Activated naive CD4-positive, alpha-beta T cell treated with anti-CD3 and anti-CD28 coated beads, Interleukin-2, amount 10 ng/mL, durations not matched to agents 7 days and 5 days (primary cell): ENCODE data around the gene CLDN2.

Experiments
- CTCF ChIA-PET: fragments of 350-600 bp; sonication (Branson Sonifier 250); formaldehyde crosslinking; loops from one replicate; lab custom pipeline; 2021; ENCODE audit warnings: antibody characterized with exemption; lab: Charles Lee
- DNase-seq: peaks from one replicate; pipeline ENCODE4 v3.0.0-alpha.2; 2020
- H3K27ac Mint-ChIP-seq: one replicate; pipeline ENCODE4 v1.8.0; 2021; ENCODE audit warnings: mild to moderate bottlenecking, moderate library complexity, mixed read lengths
- H3K27me3 Mint-ChIP-seq: one replicate; pipeline ENCODE4 v1.8.0; 2021; ENCODE audit warnings: mild to moderate bottlenecking, mixed read lengths
- H3K36me3 Mint-ChIP-seq: one replicate; pipeline ENCODE4 v1.8.0; 2021; ENCODE audit warnings: mixed read lengths
- H3K4me1 Mint-ChIP-seq: one replicate; pipeline ENCODE4 v1.8.0; 2021; ENCODE audit warnings: mixed read lengths
- H3K4me3 Mint-ChIP-seq: one replicate; pipeline ENCODE4 v1.8.0; 2021; ENCODE audit warnings: mild to moderate bottlenecking, moderate library complexity, mixed read lengths
- H3K9me3 Mint-ChIP-seq: one replicate; pipeline ENCODE4 v1.8.0; 2021; ENCODE audit warnings: mixed read lengths

Gene CLDN2

DNA sequence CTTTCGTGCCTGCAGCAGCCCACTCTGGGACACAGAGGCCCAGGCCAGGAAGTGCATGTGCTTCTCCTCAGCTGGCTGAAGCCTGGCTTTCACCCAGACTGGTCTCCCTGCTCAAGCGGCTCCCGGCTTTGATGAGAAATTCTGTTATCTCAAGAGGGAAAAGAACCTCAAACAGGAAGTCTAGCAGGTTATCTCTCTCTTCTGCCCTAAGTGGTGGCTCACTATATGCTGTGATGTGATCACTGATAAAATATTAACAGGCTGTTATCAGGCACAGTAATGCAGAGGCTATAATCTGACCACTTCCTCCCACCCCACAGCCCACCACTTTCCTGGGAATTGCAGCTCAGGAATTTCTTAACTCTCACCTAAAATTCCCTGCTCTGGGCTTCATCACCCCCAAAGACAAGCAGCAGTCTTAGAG lies 13.3 kb downstream of the CLDN2 start:
- H3K4me1 Mint-ChIP-seq: no peaks in the 10 kb centered on the region
- CTCF ChIA-PET: interaction anchor here (0.6 kb wide), 1 partner anchor 36 kb away, joined by 3 read pairs; no protein-coding TSS in a partner anchor
- no peak for DNase-seq
- no peaks in the 10 kb centered on the region for H3K27me3 Mint-ChIP-seq
- H3K4me3 Mint-ChIP-seq: no peak overlapping the region
- no peak overlapping the region for H3K27ac Mint-ChIP-seq
- H3K36me3 Mint-ChIP-seq: no peaks in the 10 kb centered on the region
- no peaks in the 10 kb centered on the region for H3K9me3 Mint-ChIP-seq

- H3K36me3 Mint-ChIP-seq: no peaks in the 10 kb centered on the region
- CTCF ChIA-PET: no interaction called here
- DNase-seq: no peak
Observed at GRCh38 chrX:106935175-106935574, 15.0 kb downstream of the CLDN2 start.

GRCh38 chrX:106936246-106936645 lies 16.0 kb downstream of the CLDN2 start:
- DNase-seq: no peak

More at GRCh38 chrX:106935175-106935574, 15.0 kb downstream of the CLDN2 start:
- Mint-ChIP-seq H3K4me3 (no peak overlapping the region), H3K9me3 (no peaks in the 10 kb centered on the region), H3K4me1 (no peaks in the 10 kb centered on the region), H3K27me3 (no peaks in the 10 kb centered on the region), H3K27ac (no peak overlapping the region)

GRCh38 chrX:106939566-106939965 lies 19.4 kb downstream of the CLDN2 start:
- no peak overlapping the region for H3K27ac Mint-ChIP-seq
- H3K27me3 Mint-ChIP-seq: no peaks in the 10 kb centered on the region
- CTCF ChIA-PET: no interaction called here
- H3K9me3 Mint-ChIP-seq: no peaks in the 10 kb centered on the region
- H3K4me3 Mint-ChIP-seq: no peak overlapping the region
- H3K4me1 Mint-ChIP-seq: no peaks in the 10 kb centered on the region
- DNase-seq: no peak
- H3K36me3 Mint-ChIP-seq: peaks cover 3% of the 10 kb centered on the region

More at GRCh38 chrX:106936246-106936645, 16.0 kb downstream of the CLDN2 start:
- CTCF ChIA-PET: no interaction called here
- no peaks in the 10 kb centered on the region for H3K36me3 Mint-ChIP-seq
- no peaks in the 10 kb centered on the region for H3K27me3 Mint-ChIP-seq
- H3K9me3 Mint-ChIP-seq: no peaks in the 10 kb centered on the region
- H3K4me3 Mint-ChIP-seq: no peak overlapping the region
- no peaks in the 10 kb centered on the region for H3K4me1 Mint-ChIP-seq
- no peak overlapping the region for H3K27ac Mint-ChIP-seq

DNA sequence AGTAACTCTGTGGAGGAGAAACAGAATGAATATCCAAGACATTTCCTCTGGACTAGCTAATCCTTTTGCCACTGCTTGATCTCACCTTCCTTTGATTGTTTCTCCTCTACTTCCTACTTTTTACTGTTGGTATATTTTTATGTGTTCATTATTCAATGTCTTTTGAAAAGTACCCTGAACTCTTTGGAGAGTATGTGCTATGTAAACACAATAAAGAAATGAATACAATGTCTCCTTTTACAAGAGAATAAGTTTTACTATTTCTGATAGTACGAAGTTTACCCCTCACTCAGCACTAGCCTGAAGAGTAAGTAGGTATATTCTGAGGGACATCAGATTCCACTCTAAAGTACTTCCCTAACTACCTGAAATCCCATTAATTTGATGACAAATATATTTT lies 19.9 kb downstream of the CLDN2 start:
- no peak overlapping the region for H3K27ac Mint-ChIP-seq
- CTCF ChIA-PET: no interaction called here
- H3K4me3 Mint-ChIP-seq: no peak overlapping the region

GRCh38 chrX:106946464-106946863 lies 26.3 kb downstream of the CLDN2 start:
- no peaks in the 10 kb centered on the region for H3K9me3 Mint-ChIP-seq
- no peak overlapping the region for H3K4me3 Mint-ChIP-seq
- CTCF ChIA-PET: no interaction called here

More for the DNA sequence above, 19.9 kb downstream of the CLDN2 start:
- no peaks in the 10 kb centered on the region for H3K4me1 Mint-ChIP-seq
- peaks cover 3% of the 10 kb centered on the region for H3K36me3 Mint-ChIP-seq
- no peaks in the 10 kb centered on the region for H3K9me3 Mint-ChIP-seq
- no peaks in the 10 kb centered on the region for H3K27me3 Mint-ChIP-seq
- DNase-seq: no peak

GRCh38 chrX:106948641-106949040 lies 28.4 kb downstream of the CLDN2 start:
- CTCF ChIA-PET: no interaction called here
- Mint-ChIP-seq H3K27ac (no peak overlapping the region), H3K4me1 (no peaks in the 10 kb centered on the region), H3K4me3 (no peak overlapping the region), H3K27me3 (no peaks in the 10 kb centered on the region), H3K36me3 (peaks cover 1% of the 10 kb centered on the region), H3K9me3 (no peaks in the 10 kb centered on the region)
- no peak for DNase-seq

More at GRCh38 chrX:106946464-106946863, 26.3 kb downstream of the CLDN2 start:
- Mint-ChIP-seq H3K27me3 (no peaks in the 10 kb centered on the region), H3K4me1 (no peaks in the 10 kb centered on the region), H3K27ac (no peak overlapping the region), H3K36me3 (peaks cover 4% of the 10 kb centered on the region)
- DNase-seq: no peak

DNA sequence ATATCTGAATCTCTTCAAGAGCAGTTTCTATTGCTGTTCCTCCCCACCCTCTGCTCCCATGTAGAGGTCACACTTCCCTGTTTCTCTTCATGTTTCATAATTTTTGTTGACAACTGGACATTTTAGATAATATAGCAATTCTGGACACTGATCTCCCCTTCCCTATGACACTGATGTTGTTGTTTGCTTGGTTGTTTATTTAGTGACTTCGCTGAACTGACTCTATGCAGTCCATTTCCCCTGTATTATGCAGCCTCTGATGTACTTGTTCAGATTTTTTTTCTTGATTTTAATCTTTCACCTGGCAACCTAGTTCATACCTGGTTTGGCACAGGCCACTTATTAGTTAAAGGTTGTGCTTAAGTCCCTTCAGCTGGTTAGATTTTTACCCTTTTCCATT lies 29.2 kb downstream of the CLDN2 start:
- CTCF ChIA-PET: no interaction called here
- H3K36me3 Mint-ChIP-seq: peaks cover 1% of the 10 kb centered on the region
- H3K4me3 Mint-ChIP-seq: no peak overlapping the region
- H3K4me1 Mint-ChIP-seq: no peaks in the 10 kb centered on the region
- DNase-seq: no peak
- H3K27me3 Mint-ChIP-seq: no peaks in the 10 kb centered on the region
- no peaks in the 10 kb centered on the region for H3K9me3 Mint-ChIP-seq
- H3K27ac Mint-ChIP-seq: no peak overlapping the region

DNA sequence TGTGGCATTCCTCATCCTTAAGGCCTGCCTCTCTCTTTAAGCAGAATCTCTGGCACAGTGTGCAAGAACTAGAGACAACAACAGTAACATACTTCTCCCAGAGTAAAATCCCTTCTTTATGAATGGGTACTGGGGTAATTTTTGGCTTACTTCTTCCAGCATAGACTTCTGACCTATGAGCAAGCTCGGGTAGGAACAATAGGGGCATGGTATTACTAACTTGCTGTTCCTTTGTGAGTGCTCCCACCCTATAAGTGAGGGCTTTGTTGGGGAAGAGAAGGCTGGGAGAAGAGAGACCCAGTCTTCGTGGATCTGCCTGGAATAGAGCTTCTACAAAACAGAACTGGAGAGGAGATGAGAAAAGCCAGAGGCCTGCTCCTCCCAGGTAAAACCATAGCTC lies 30.2 kb downstream of the CLDN2 start:
- Mint-ChIP-seq H3K4me1 (no peaks in the 10 kb centered on the region), H3K36me3 (peaks cover 1% of the 10 kb centered on the region), H3K27ac (no peak overlapping the region), H3K27me3 (no peaks in the 10 kb centered on the region), H3K4me3 (no peak overlapping the region), H3K9me3 (no peaks in the 10 kb centered on the region)
- no peak for DNase-seq
- CTCF ChIA-PET: interaction anchor here (1.9 kb wide), 1 partner anchor 52 kb away, joined by 9 read pairs; no protein-coding TSS in a partner anchor

DNA sequence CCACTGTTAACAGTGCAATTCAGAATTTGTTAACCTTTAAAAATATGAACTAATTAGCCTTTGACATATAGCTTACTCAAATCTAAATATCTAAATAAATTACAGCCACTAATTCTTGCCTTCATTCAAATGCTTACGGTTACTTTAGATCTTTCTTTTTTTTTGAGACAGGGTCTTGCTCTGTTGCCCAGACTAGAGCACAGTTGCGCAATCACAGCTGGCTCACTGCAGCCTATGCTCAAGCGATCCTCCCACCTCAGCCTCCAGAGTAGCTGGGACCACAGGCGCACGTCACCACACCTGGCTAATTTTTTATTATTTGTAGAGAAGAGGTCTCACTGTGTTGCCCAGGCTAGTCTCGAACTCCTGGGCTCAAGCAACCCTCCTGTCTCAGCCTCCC lies 31.0 kb downstream of the CLDN2 start:
- H3K4me3 Mint-ChIP-seq: no peak overlapping the region

GRCh38 chrX:106952089-106952488 lies 31.9 kb downstream of the CLDN2 start:
- peaks cover 1% of the 10 kb centered on the region for H3K36me3 Mint-ChIP-seq
- no peak for DNase-seq
- H3K4me3 Mint-ChIP-seq: no peak overlapping the region
- no peaks in the 10 kb centered on the region for H3K9me3 Mint-ChIP-seq
- no peak overlapping the region for H3K27ac Mint-ChIP-seq
- H3K27me3 Mint-ChIP-seq: no peaks in the 10 kb centered on the region
- H3K4me1 Mint-ChIP-seq: no peaks in the 10 kb centered on the region
- CTCF ChIA-PET: interaction anchor here (0.8 kb wide), 1 partner anchor 53 kb away, joined by 3 read pairs; no protein-coding TSS in a partner anchor

More for the DNA sequence above, 31.0 kb downstream of the CLDN2 start:
- DNase-seq: no peak
- peaks cover 1% of the 10 kb centered on the region for H3K36me3 Mint-ChIP-seq
- CTCF ChIA-PET: interaction anchor here (1.9 kb wide), 1 partner anchor 53 kb away, joined by 9 read pairs; no protein-coding TSS in a partner anchor
- H3K4me1 Mint-ChIP-seq: no peaks in the 10 kb centered on the region
- H3K27me3 Mint-ChIP-seq: no peaks in the 10 kb centered on the region
- no peaks in the 10 kb centered on the region for H3K9me3 Mint-ChIP-seq
- H3K27ac Mint-ChIP-seq: no peak overlapping the region

- CTCF ChIA-PET: interaction anchor here (0.8 kb wide), 1 partner anchor 54 kb away, joined by 3 read pairs; no protein-coding TSS in a partner anchor
- Mint-ChIP-seq H3K27me3 (no peaks in the 10 kb centered on the region), H3K9me3 (no peaks in the 10 kb centered on the region), H3K27ac (no peak overlapping the region), H3K4me3 (no peak overlapping the region), H3K4me1 (no peaks in the 10 kb centered on the region), H3K36me3 (no peaks in the 10 kb centered on the region)
- DNase-seq: no peak
Observed at GRCh38 chrX:106952538-106952937, 32.3 kb downstream of the CLDN2 start.

- no peaks in the 10 kb centered on the region for H3K36me3 Mint-ChIP-seq
- no peak overlapping the region for H3K27ac Mint-ChIP-seq
- no peaks in the 10 kb centered on the region for H3K4me1 Mint-ChIP-seq
- no peak overlapping the region for H3K4me3 Mint-ChIP-seq
- no peaks in the 10 kb centered on the region for H3K27me3 Mint-ChIP-seq
- DNase-seq: no peak
- no peaks in the 10 kb centered on the region for H3K9me3 Mint-ChIP-seq
- CTCF ChIA-PET: interaction anchor here (0.7 kb wide), 1 partner anchor 1659 kb away, joined by 3 read pairs; no protein-coding TSS in a partner anchor
Observed at GRCh38 chrX:106952988-106953387, 32.8 kb downstream of the CLDN2 start.

DNA sequence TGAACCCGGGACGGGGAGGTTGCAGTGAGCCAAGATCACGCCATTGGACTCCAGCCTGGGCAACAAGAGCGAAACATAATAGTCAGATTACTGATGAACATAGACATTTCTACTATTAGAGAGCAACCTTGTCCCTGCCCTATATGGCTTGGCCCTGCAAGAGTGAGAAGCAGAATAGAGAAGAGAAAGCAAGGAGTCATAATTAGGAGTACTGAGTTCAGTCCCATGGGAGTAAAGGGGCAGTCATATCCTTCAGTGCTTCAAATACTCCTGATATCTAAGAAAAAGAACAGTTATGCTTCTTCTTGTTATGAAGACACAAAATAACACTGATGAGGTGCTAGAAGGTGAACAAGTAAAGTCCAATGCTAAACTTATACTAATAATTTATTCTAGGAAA lies 33.8 kb downstream of the CLDN2 start:
- no peak for DNase-seq
- CTCF ChIA-PET: no interaction called here

GRCh38 chrX:106955004-106955772 lies 35.0 kb downstream of the CLDN2 start:
- CTCF ChIA-PET: no interaction called here
- Mint-ChIP-seq H3K4me1 (no peaks in the 10 kb centered on the region), H3K4me3 (no peak overlapping the region), H3K9me3 (no peaks in the 10 kb centered on the region), H3K36me3 (no peaks in the 10 kb centered on the region), H3K27ac (no peak overlapping the region), H3K27me3 (no peaks in the 10 kb centered on the region)
- no peak for DNase-seq

More for the DNA sequence above, 33.8 kb downstream of the CLDN2 start:
- no peaks in the 10 kb centered on the region for H3K4me1 Mint-ChIP-seq
- H3K27me3 Mint-ChIP-seq: no peaks in the 10 kb centered on the region
- no peak overlapping the region for H3K4me3 Mint-ChIP-seq
- no peak overlapping the region for H3K27ac Mint-ChIP-seq
- H3K36me3 Mint-ChIP-seq: no peaks in the 10 kb centered on the region
- H3K9me3 Mint-ChIP-seq: no peaks in the 10 kb centered on the region
